Karpas-422 (cell line): ENCODE data around the gene EYA2. TPM values are rescaled to one million over a fixed set of nuclear protein-coding genes. Genes with fewer than 3 reads are reported as not detected.

Source experiments
- DNase-seq: peaks from one replicate; pipeline ENCODE4 v3.0.0-alpha.2; 2015
- H2AFZ ChIP-seq: fragments of 200-600 bp; sonication (generic); 2 replicates; pipeline ENCODE4 v1.6.1; 2014; ENCODE audit warnings: antibody characterized with exemption, low read length, mixed read lengths
- H3K27ac ChIP-seq: fragments of 200-600 bp; sonication (generic); 2 replicates; pipeline ENCODE4 v1.5.1; 2014; ENCODE audit warnings: mild to moderate bottlenecking, low read length, moderate library complexity
- H3K27me3 ChIP-seq: fragments of 200-600 bp; sonication (generic); 2 replicates; pipeline ENCODE4 v1.6.1; 2014; ENCODE audit warnings: low read length, mixed read lengths
- H3K36me3 ChIP-seq: fragments of 200-600 bp; sonication (generic); 2 replicates; pipeline ENCODE4 v1.6.1; 2014; ENCODE audit warnings: low read length, mixed read lengths; ENCODE audit not compliant: insufficient read depth
- H3K4me1 ChIP-seq: fragments of 200-600 bp; sonication (generic); 2 replicates; pipeline ENCODE4 v1.6.1; 2014; ENCODE audit warnings: mild to moderate bottlenecking, low read length, mixed read lengths
- H3K4me2 ChIP-seq: fragments of 200-600 bp; sonication (generic); 2 replicates; pipeline ENCODE4 v1.6.1; 2014; ENCODE audit warnings: low read length, low read depth, mild to moderate bottlenecking; ENCODE audit not compliant: poor library complexity, severe bottlenecking
- H3K4me3 ChIP-seq: fragments of 200-600 bp; sonication (generic); 2 replicates; pipeline ENCODE4 v1.5.1; 2014; ENCODE audit warnings: mild to moderate bottlenecking, antibody characterized with exemption, low read length, mixed read lengths
- H3K79me2 ChIP-seq: fragments of 200-600 bp; sonication (generic); 2 replicates; pipeline ENCODE4 v1.6.1; 2014; ENCODE audit warnings: mild to moderate bottlenecking, low read length, mixed read lengths
- H3K9ac ChIP-seq: fragments of 200-600 bp; sonication (generic); 2 replicates; pipeline ENCODE4 v1.6.0; 2014; ENCODE audit warnings: low read length
- H3K9me2 ChIP-seq: fragments of 200-600 bp; sonication (generic), shearing (Covaris generic); replicated peaks from 2 replicates; pipeline ENCODE4 v1.6.0; 2014; ENCODE audit warnings: mild to moderate bottlenecking, low read length, moderate library complexity; ENCODE audit not compliant: insufficient read depth
- H3K9me3 ChIP-seq: fragments of 300-700, 200-600 bp; sonication (generic); 2 replicates; pipeline ENCODE4 v1.6.1; 2014; ENCODE audit warnings: low read length, mixed read lengths
- H4K20me1 ChIP-seq: fragments of 200-600 bp; sonication (generic); 2 replicates; pipeline ENCODE4 v1.6.1; 2014; ENCODE audit warnings: mild to moderate bottlenecking, antibody characterized with exemption, low read length, low read depth; ENCODE audit not compliant: insufficient read depth
- total RNA-seq: library from RNA; depleted of rRNA; stranded (reverse); fragments of >200 nt; shearing (Covaris generic); gene quantifications from 2 replicates; pipeline ENCODE4 v1.2.3, GENCODE V29; 2014; ENCODE audit warnings: low replicate concordance

The EYA2 gene
- total RNA-seq, 1 experiment from 2014 or later: not detected

- Histone ChIP-seq H3K9me3 (no peaks in the 10 kb centered on the region), H3K4me3 (no peak overlapping the region), H3K4me1 (peaks cover 14% of the 10 kb centered on the region), H3K4me2 (no peak overlapping the region), H3K27ac (no peak overlapping the region), H3K36me3 (no peaks in the 10 kb centered on the region), H3K9ac (no peak overlapping the region), H3K79me2 (no peaks in the 10 kb centered on the region), H2AFZ (no peak overlapping the region), H3K27me3 (no peaks in the 10 kb centered on the region), H3K9me2 (no peaks in the 10 kb centered on the region), H4K20me1 (no peaks in the 10 kb centered on the region)
- DNase-seq: no peak
Measured at GRCh38 chr20:46990596-46991104, 96.0 kb downstream of the EYA2 start.

GRCh38 chr20:46991168-46991567, 96.5 kb downstream of the EYA2 start:
- no peaks in the 10 kb centered on the region for H4K20me1 ChIP-seq
- no peaks in the 10 kb centered on the region for H3K79me2 ChIP-seq
- H2AFZ ChIP-seq: no peak overlapping the region
- H3K27me3 ChIP-seq: no peaks in the 10 kb centered on the region
- no peaks in the 10 kb centered on the region for H3K9me3 ChIP-seq
- H3K36me3 ChIP-seq: no peaks in the 10 kb centered on the region
- H3K9ac ChIP-seq: no peak overlapping the region
- H3K4me1 ChIP-seq: peaks cover 19% of the 10 kb centered on the region
- no peak for DNase-seq
- no peak overlapping the region for H3K4me2 ChIP-seq
- H3K27ac ChIP-seq: no peak overlapping the region
- no peak overlapping the region for H3K4me3 ChIP-seq
- no peaks in the 10 kb centered on the region for H3K9me2 ChIP-seq

- H3K9me2 ChIP-seq: no peaks in the 10 kb centered on the region
Measured at GRCh38 chr20:46991880-46992639, 97.4 kb downstream of the EYA2 start.

GRCh38 chr20:46992640-46993035, 98.0 kb downstream of the EYA2 start:
- no peak overlapping the region for H3K4me2 ChIP-seq
- H3K4me3 ChIP-seq: no peak overlapping the region
- no peaks in the 10 kb centered on the region for H3K27me3 ChIP-seq

More at GRCh38 chr20:46991880-46992639, 97.4 kb downstream of the EYA2 start:
- Histone ChIP-seq H3K27me3 (no peaks in the 10 kb centered on the region), H3K4me2 (no peak overlapping the region), H2AFZ (no peak overlapping the region), H3K4me3 (no peak overlapping the region), H3K4me1 (peaks cover 19% of the 10 kb centered on the region), H3K9me3 (no peaks in the 10 kb centered on the region), H3K27ac (no peak overlapping the region), H3K9ac (no peak overlapping the region), H3K79me2 (no peaks in the 10 kb centered on the region), H4K20me1 (no peaks in the 10 kb centered on the region), H3K36me3 (no peaks in the 10 kb centered on the region)
- no peak for DNase-seq

GRCh38 chr20:46993465-46994095, 98.9 kb downstream of the EYA2 start:
- Histone ChIP-seq H3K4me1 (peaks cover 19% of the 10 kb centered on the region), H3K27ac (no peak overlapping the region), H3K4me2 (no peak overlapping the region), H3K9me2 (no peaks in the 10 kb centered on the region), H2AFZ (no peak overlapping the region), H3K9me3 (no peaks in the 10 kb centered on the region), H3K36me3 (no peaks in the 10 kb centered on the region), H4K20me1 (no peaks in the 10 kb centered on the region), H3K4me3 (no peak overlapping the region), H3K79me2 (no peaks in the 10 kb centered on the region), H3K9ac (no peak overlapping the region), H3K27me3 (no peaks in the 10 kb centered on the region)
- DNase-seq: no peak

More at GRCh38 chr20:46992640-46993035, 98.0 kb downstream of the EYA2 start:
- no peaks in the 10 kb centered on the region for H3K36me3 ChIP-seq
- no peaks in the 10 kb centered on the region for H4K20me1 ChIP-seq
- no peaks in the 10 kb centered on the region for H3K9me3 ChIP-seq
- no peak overlapping the region for H2AFZ ChIP-seq
- no peaks in the 10 kb centered on the region for H3K79me2 ChIP-seq
- no peak overlapping the region for H3K27ac ChIP-seq
- H3K4me1 ChIP-seq: peaks cover 19% of the 10 kb centered on the region
- H3K9me2 ChIP-seq: no peaks in the 10 kb centered on the region
- DNase-seq: no peak
- H3K9ac ChIP-seq: no peak overlapping the region

- H3K27me3 ChIP-seq: no peaks in the 10 kb centered on the region
- H3K4me1 ChIP-seq: peaks cover 24% of the 10 kb centered on the region
- H3K4me3 ChIP-seq: no peak overlapping the region
- H3K4me2 ChIP-seq: no peak overlapping the region
- H3K9me3 ChIP-seq: no peaks in the 10 kb centered on the region
- no peak overlapping the region for H2AFZ ChIP-seq
- no peaks in the 10 kb centered on the region for H3K36me3 ChIP-seq
- no peak overlapping the region for H3K9ac ChIP-seq
- no peaks in the 10 kb centered on the region for H3K9me2 ChIP-seq
- DNase-seq: peak; percentile 48
- H3K79me2 ChIP-seq: no peaks in the 10 kb centered on the region
- H4K20me1 ChIP-seq: no peaks in the 10 kb centered on the region
- no peak overlapping the region for H3K27ac ChIP-seq
Measured at GRCh38 chr20:46994341-46994740, 99.7 kb downstream of the EYA2 start.

- H3K9me2 ChIP-seq: no peaks in the 10 kb centered on the region
- no peaks in the 10 kb centered on the region for H3K9me3 ChIP-seq
- no peak overlapping the region for H3K9ac ChIP-seq
- no peaks in the 10 kb centered on the region for H3K27me3 ChIP-seq
- H3K27ac ChIP-seq: no peak overlapping the region
- DNase-seq: peak; percentile 87
- no peaks in the 10 kb centered on the region for H3K36me3 ChIP-seq
- H3K4me3 ChIP-seq: no peak overlapping the region
- H3K79me2 ChIP-seq: no peaks in the 10 kb centered on the region
- no peaks in the 10 kb centered on the region for H4K20me1 ChIP-seq
- H2AFZ ChIP-seq: no peak overlapping the region
- H3K4me1 ChIP-seq: peaks cover 37% of the 10 kb centered on the region
- peak overlapping the region; percentile 3 for H3K4me2 ChIP-seq
Measured at GRCh38 chr20:46995561-46996142, 101.0 kb downstream of the EYA2 start.

GRCh38 chr20:46997187-46997586, 102.5 kb downstream of the EYA2 start:
- H3K27me3 ChIP-seq: no peaks in the 10 kb centered on the region
- no peak overlapping the region for H3K4me2 ChIP-seq
- peaks cover 38% of the 10 kb centered on the region for H3K4me1 ChIP-seq
- H3K9me3 ChIP-seq: no peaks in the 10 kb centered on the region
- no peak overlapping the region for H3K9ac ChIP-seq
- H3K9me2 ChIP-seq: no peaks in the 10 kb centered on the region
- no peak overlapping the region for H3K4me3 ChIP-seq
- H3K79me2 ChIP-seq: no peaks in the 10 kb centered on the region
- H3K36me3 ChIP-seq: no peaks in the 10 kb centered on the region
- DNase-seq: no peak
- H3K27ac ChIP-seq: no peak overlapping the region
- no peaks in the 10 kb centered on the region for H4K20me1 ChIP-seq
- no peak overlapping the region for H2AFZ ChIP-seq
